B cell (primary cell): Measurements from ENCODE around the gene ATL1. TPM values are rescaled to one million over a fixed set of nuclear protein-coding genes. Genes with fewer than 3 reads are reported as not detected.

Experiments
- ATAC-seq: fragments of 200-7000 bp; cut with Tn5 transposase; one replicate; pipeline ENCODE4 v1.10.0; 2021; ENCODE audit warnings: low read depth, mild to moderate bottlenecking, moderate number of reproducible peaks, moderate library complexity
- CTCF ChIA-PET: fragments of 350-600 bp; sonication (Branson Sonifier 250); formaldehyde crosslinking; loops from one replicate; lab custom pipeline; 2021; ENCODE audit warnings: antibody characterized with exemption, inconsistent platforms; lab: Charles Lee
- POLR2A ChIA-PET: fragments of 350-600 bp; sonication (Branson Sonifier 250); formaldehyde crosslinking; loops from one replicate; lab custom pipeline; 2021; ENCODE audit warnings: antibody characterized with exemption; lab: Charles Lee
- DNase-seq: peaks from one replicate; pipeline ENCODE4 v3.0.0; 2013
- H2AFZ ChIP-seq: 2 replicates; pipeline ENCODE4 v1.6.1; 2012; ENCODE audit warnings: mild to moderate bottlenecking, low read depth, low read length; ENCODE audit not compliant: insufficient read depth, poor library complexity, severe bottlenecking
- H3K27ac ChIP-seq, 2 donors: 1 replicate in 1 of 2; 2 replicates in 1 of 2; pipeline ENCODE4 v1.5.1; 2012 to 2013; ENCODE audit warnings: low read length in 2 of 2, mild to moderate bottlenecking in 2 of 2, moderate library complexity in 1 of 2
- H3K27me3 ChIP-seq, 4 experiments: fragments of 200-600 bp in 1 of 4; sonication (generic) in 1 of 4; replicated peaks in 1 of 4; 1 replicate in 2 of 4; 2 replicates in 2 of 4; pipeline versions ENCODE4 v1.6.1 to v1.7.0; 2013 to 2016; ENCODE audit warnings: low read length in 3 of 4, mild to moderate bottlenecking in 2 of 4, mixed read lengths in 1 of 4, moderate library complexity in 1 of 4; ENCODE audit not compliant: insufficient read depth in 4 of 4, control insufficient read depth in 3 of 4; ENCODE audit errors: control extremely low read depth in 1 of 4
- H3K36me3 ChIP-seq, 2 experiments: replicated peaks in 1 of 2; 1 replicate in 1 of 2; 2 replicates in 1 of 2; pipeline versions ENCODE4 v1.6.1 to v1.7.1; 2013; ENCODE audit warnings: low read length in 1 of 2; ENCODE audit not compliant: insufficient read depth in 2 of 2, control insufficient read depth in 1 of 2; ENCODE audit errors: control extremely low read depth in 1 of 2, extremely low read depth in 1 of 2
- H3K4me1 ChIP-seq, 2 donors: fragments of 200-600 bp in 1 of 2; sonication (generic) in 1 of 2; 1 replicate in 1 of 2; 2 replicates in 1 of 2; pipeline versions ENCODE4 v1.5.1 to v1.6.1; 2013 to 2017; ENCODE audit warnings: low read length in 2 of 2; ENCODE audit not compliant: control insufficient read depth in 2 of 2, insufficient read depth in 2 of 2
- H3K4me2 ChIP-seq: replicated peaks from 2 replicates; pipeline ENCODE3; 2012; ENCODE audit warnings: mild to moderate bottlenecking, low read depth, low read length; ENCODE audit not compliant: poor library complexity, severe bottlenecking
- H3K4me3 ChIP-seq, 5 experiments: fragments of 200-600 bp in 1 of 5; sonication (generic) in 1 of 5; 1 replicate in 3 of 5; 2 replicates in 2 of 5; pipeline versions ENCODE4 v1.5.1 to v1.7.0; 2011 to 2016; ENCODE audit warnings: low read length in 4 of 5, mild to moderate bottlenecking in 4 of 5, low read depth in 2 of 5, control low read depth in 1 of 5, moderate library complexity in 1 of 5; ENCODE audit not compliant: insufficient read depth in 1 of 5; ENCODE audit errors: control extremely low read depth in 1 of 5, extremely low read depth in 1 of 5
- H3K79me2 ChIP-seq: fragments of 200-600 bp; sonication (generic); one replicate; pipeline ENCODE4 v1.6.0; 2016; ENCODE audit warnings: low read length; ENCODE audit not compliant: control insufficient read depth, insufficient read depth
- H3K9ac ChIP-seq: fragments of 200-600 bp; sonication (generic); 2 replicates; pipeline ENCODE4 v1.6.1; 2017; ENCODE audit warnings: mild to moderate bottlenecking, low read length, moderate library complexity
- H3K9me3 ChIP-seq, 3 donors: one replicate each; pipeline versions ENCODE4 v1.6.1 to v1.7.1; 2013; ENCODE audit warnings: low read length in 2 of 3; ENCODE audit not compliant: control insufficient read depth in 2 of 3, insufficient read depth in 1 of 3; ENCODE audit errors: control extremely low read depth in 1 of 3
- H4K20me1 ChIP-seq: 2 replicates; pipeline ENCODE4 v1.6.0; 2012; ENCODE audit warnings: mild to moderate bottlenecking, low read length; ENCODE audit not compliant: insufficient read depth, control insufficient read depth, poor library complexity, severe bottlenecking
- H3K27ac Mint-ChIP-seq: one replicate; pipeline ENCODE4 v1.8.0; 2021; ENCODE audit warnings: mixed read lengths
- H3K27me3 Mint-ChIP-seq: one replicate; pipeline ENCODE4 v1.8.0; 2021; ENCODE audit warnings: mixed read lengths
- H3K4me1 Mint-ChIP-seq: one replicate; pipeline ENCODE4 v1.8.0; 2021; ENCODE audit warnings: mixed read lengths
- H3K4me3 Mint-ChIP-seq: one replicate; pipeline ENCODE4 v1.8.0; 2021; ENCODE audit warnings: mixed read lengths
- H3K9me3 Mint-ChIP-seq: one replicate; pipeline ENCODE4 v1.8.0; 2022; ENCODE audit warnings: mixed read lengths; ENCODE audit not compliant: insufficient read depth
- EZH2 ChIP-seq: IDR thresholded peaks from 2 replicates; pipeline ENCODE4 v1.6.1; 2012; ENCODE audit warnings: borderline replicate concordance, low read depth, mild to moderate bottlenecking, moderate library complexity, low read length; ENCODE audit not compliant: insufficient read depth, poor library complexity, severe bottlenecking
- WGBS: methylation state at CpG from one replicate; pipeline ENCODE4 v1.1.5; 2013; ENCODE audit warnings: missing lambda C conversion rate; ENCODE audit not compliant: insufficient coverage; 5-methylcytosine and 5-hydroxymethylcytosine counted together
- intact Hi-C: fragments of 100-400 bp; cut with micrococcal nuclease; formaldehyde crosslinking; loops from one replicate; pipeline ENCODE4 v1.10.0; 2022
- polyA plus RNA-seq: library from polyadenylated mRNA; depleted of rRNA; stranded (reverse); fragments of >200 nt; gene quantifications from 2 replicates; pipeline ENCODE4 v1.2.3, GENCODE V29; 2012
- total RNA-seq, 2 donors: library from RNA; stranded (reverse); fragments of 120-200 nt in 1 of 2; gene quantifications; 1 replicate in 1 of 2; 2 replicates in 1 of 2; pipeline versions ENCODE4 v1.2.3 to v1.2.4, GENCODE V29; 2013 to 2022
- TF ChIP-seq, protein P1 (sequence below): fragments of 200-600 bp; IDR thresholded peaks from one replicate; pipeline ENCODE4 v1.8.0; 2022; ENCODE audit warnings: antibody characterized with exemption, mild to moderate bottlenecking

ATL1 gene
- total and polyA plus RNA-seq, 2 donors (not counting 1 experiment from before 2014, with no cell fraction given): 2.9 TPM

GRCh38 chr14:50523271-50524041 lies 36.5 kb upstream of the ATL1 start:
- Histone ChIP-seq H3K9me3 (no peaks in the 10 kb centered on the region), H3K9ac (peak overlapping the region; percentile 41), H3K4me1 (peaks cover 24 to 33% of the 10 kb centered on the region in 2 donors), H2AFZ (no peak overlapping the region), H4K20me1 (peaks cover 26% of the 10 kb centered on the region), H3K27me3 (no peaks in the 10 kb centered on the region), H3K4me2 (peak overlapping the region; percentile 47), H3K4me3 (no peak overlapping the region), H3K79me2 (peaks cover 98% of the 10 kb centered on the region), H3K27ac (peak overlapping the region; percentile 37 to 83), H3K36me3 (peaks cover 0 to 5% of the 10 kb centered on the region in 2 experiments)
- intact Hi-C loops: no loop called here
- Mint-ChIP-seq H3K9me3 (no peaks in the 10 kb centered on the region), H3K27ac (peak overlapping the region; percentile 79), H3K4me3 (no peak overlapping the region), H3K27me3 (no peaks in the 10 kb centered on the region), H3K4me1 (peaks cover 57% of the 10 kb centered on the region)
- ChIA-PET POLR2A (no interaction called here), CTCF (interaction anchor here (0.8 to 3.2 kb wide), 2 partner anchors 203 to 1259 kb away, joined by 3 to 10 read pairs; no protein-coding TSS in a partner anchor)
- ATAC-seq (no peak), DNase-seq (no peak)
- no CpG with 5 or more reads among the region's 5 CpGs for WGBS
- TF ChIP-seq, protein P1, sequence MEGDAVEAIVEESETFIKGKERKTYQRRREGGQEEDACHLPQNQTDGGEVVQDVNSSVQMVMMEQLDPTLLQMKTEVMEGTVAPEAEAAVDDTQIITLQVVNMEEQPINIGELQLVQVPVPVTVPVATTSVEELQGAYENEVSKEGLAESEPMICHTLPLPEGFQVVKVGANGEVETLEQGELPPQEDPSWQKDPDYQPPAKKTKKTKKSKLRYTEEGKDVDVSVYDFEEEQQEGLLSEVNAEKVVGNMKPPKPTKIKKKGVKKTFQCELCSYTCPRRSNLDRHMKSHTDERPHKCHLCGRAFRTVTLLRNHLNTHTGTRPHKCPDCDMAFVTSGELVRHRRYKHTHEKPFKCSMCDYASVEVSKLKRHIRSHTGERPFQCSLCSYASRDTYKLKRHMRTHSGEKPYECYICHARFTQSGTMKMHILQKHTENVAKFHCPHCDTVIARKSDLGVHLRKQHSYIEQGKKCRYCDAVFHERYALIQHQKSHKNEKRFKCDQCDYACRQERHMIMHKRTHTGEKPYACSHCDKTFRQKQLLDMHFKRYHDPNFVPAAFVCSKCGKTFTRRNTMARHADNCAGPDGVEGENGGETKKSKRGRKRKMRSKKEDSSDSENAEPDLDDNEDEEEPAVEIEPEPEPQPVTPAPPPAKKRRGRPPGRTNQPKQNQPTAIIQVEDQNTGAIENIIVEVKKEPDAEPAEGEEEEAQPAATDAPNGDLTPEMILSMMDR: no peak

DNA sequence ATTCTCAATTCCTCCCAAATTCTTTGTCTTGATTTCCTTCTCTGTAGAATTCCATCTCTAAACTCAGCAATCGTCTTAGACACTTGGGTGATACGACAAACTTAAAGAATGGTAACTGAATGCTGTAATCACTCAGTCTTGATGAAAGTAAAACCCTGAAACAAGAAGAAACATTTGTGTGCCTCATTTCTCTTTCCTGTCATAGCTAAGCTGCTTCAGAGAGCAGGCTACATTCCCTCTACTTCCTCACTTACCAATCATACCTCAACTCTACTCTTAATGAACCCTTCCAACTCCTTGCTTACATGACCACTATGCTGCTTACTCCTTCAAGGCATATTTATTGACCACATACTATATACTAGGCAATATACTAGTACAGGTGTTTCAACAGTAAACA lies 35.9 kb upstream of the ATL1 start:
- ChIA-PET CTCF (interaction anchor here (1.3 to 3.2 kb wide), 2 partner anchors 181 to 204 kb away, joined by 4 to 10 read pairs; no protein-coding TSS in a partner anchor), POLR2A (no interaction called here)
- H3K4me1 ChIP-seq: peaks cover 24 to 33% of the 10 kb centered on the region in 2 donors
- no CpG with 5 or more reads among the region's 2 CpGs for WGBS
- no peaks in the 10 kb centered on the region for H3K9me3 ChIP-seq
- peaks cover 24% of the 10 kb centered on the region for H4K20me1 ChIP-seq
- peaks cover 0 to 10% of the 10 kb centered on the region in 2 experiments for H3K36me3 ChIP-seq
- Mint-ChIP-seq H3K27me3 (no peaks in the 10 kb centered on the region), H3K4me1 (peaks cover 58% of the 10 kb centered on the region), H3K9me3 (no peaks in the 10 kb centered on the region), H3K27ac (peak overlapping the region; percentile 79), H3K4me3 (peak overlapping the region; percentile 53)
- peak overlapping the region in 1 of 5 experiments; percentile 6 for H3K4me3 ChIP-seq
- DNase-seq: peak; percentile 32
- intact Hi-C loops: no loop called here
- TF ChIP-seq, protein P1: no peak
- no peak for TF ChIP-seq EZH2
- H3K4me2 ChIP-seq: peak overlapping the region; percentile 47
- H2AFZ ChIP-seq: no peak overlapping the region
- peaks cover 100% of the 10 kb centered on the region for H3K79me2 ChIP-seq
- peak overlapping the region; percentile 41 for H3K9ac ChIP-seq
- peak overlapping the region; percentile 37 to 83 for H3K27ac ChIP-seq
- H3K27me3 ChIP-seq: no peaks in the 10 kb centered on the region
- peak; percentile 21 for ATAC-seq
